Left ventricle myocardium inferior (tissue), 1 donor: ENCODE results near the gene KCNT1. TPM values are rescaled to one million over a fixed set of nuclear protein-coding genes. Genes with fewer than 3 reads are reported as not detected.

Experiments
- DNase-seq: peaks from one replicate; pipeline ENCODE4 v3.0.0-alpha.2; 2020
- H3K27ac ChIP-seq: fragments of 200-600 bp; replicated peaks from 2 replicates; pipeline ENCODE4 v1.8.0; 2021
- H3K27me3 ChIP-seq: fragments of 200-600 bp; 2 replicates; pipeline ENCODE4 v1.8.0; 2021; ENCODE audit warnings: low read depth
- H3K36me3 ChIP-seq: fragments of 200-600 bp; 2 replicates; pipeline ENCODE4 v1.8.0; 2021
- H3K4me1 ChIP-seq: fragments of 200-600 bp; 2 replicates; pipeline ENCODE4 v1.8.0; 2021
- H3K4me3 ChIP-seq: fragments of 200-600 bp; 2 replicates; pipeline ENCODE4 v1.8.0; 2021; ENCODE audit warnings: mild to moderate bottlenecking, moderate library complexity
- H3K9me3 ChIP-seq: fragments of 200-600 bp; replicated peaks from 2 replicates; pipeline ENCODE4 v1.8.0; 2021
- CTCF ChIP-seq: fragments of 200-600 bp; IDR thresholded peaks from 2 replicates; pipeline ENCODE4 v1.8.0; 2021; ENCODE audit warnings: antibody characterized with exemption, mild to moderate bottlenecking, borderline replicate concordance
- intact Hi-C: fragments of 100-400 bp; cut with micrococcal nuclease; formaldehyde crosslinking; loops from one replicate; pipeline ENCODE4 v1.11.0; 2022
- total RNA-seq: library from RNA; stranded (reverse); fragmentation: NEBNext Ultra II Directional; extraction: Animal tissue kit (Norgen Biotek cat#: 25700); gene quantifications from one replicate; pipeline ENCODE4 v1.2.1, GENCODE V29; 2021
- donor health status: DM: no; HTN: yes; CAD: no; lungs with severe emphysema.

Gene KCNT1
- total RNA-seq, 1 donor from 2014 or later = 3.3 TPM

- Histone ChIP-seq H3K27ac (no peak overlapping the region), H3K36me3 (no peaks in the 10 kb centered on the region), H3K27me3 (peaks cover 17% of the 10 kb centered on the region), H3K4me3 (no peak overlapping the region), H3K9me3 (no peaks in the 10 kb centered on the region), H3K4me1 (no peaks in the 10 kb centered on the region)
- no peak for DNase-seq
- TF ChIP-seq CTCF = no peak
- intact Hi-C loops = no loop called here
Measured at GRCh38 chr9:135757356-135757755, 55.4 kb downstream of the KCNT1 start.

- no peaks in the 10 kb centered on the region for H3K9me3 ChIP-seq
- intact Hi-C loops = no loop called here
- DNase-seq = no peak
- peaks cover 17% of the 10 kb centered on the region for H3K27me3 ChIP-seq
- H3K4me3 ChIP-seq = no peak overlapping the region
- TF ChIP-seq CTCF = no peak
- no peaks in the 10 kb centered on the region for H3K4me1 ChIP-seq
- no peak overlapping the region for H3K27ac ChIP-seq
- no peaks in the 10 kb centered on the region for H3K36me3 ChIP-seq
Measured at GRCh38 chr9:135758056-135758455, 56.1 kb downstream of the KCNT1 start.

DNA sequence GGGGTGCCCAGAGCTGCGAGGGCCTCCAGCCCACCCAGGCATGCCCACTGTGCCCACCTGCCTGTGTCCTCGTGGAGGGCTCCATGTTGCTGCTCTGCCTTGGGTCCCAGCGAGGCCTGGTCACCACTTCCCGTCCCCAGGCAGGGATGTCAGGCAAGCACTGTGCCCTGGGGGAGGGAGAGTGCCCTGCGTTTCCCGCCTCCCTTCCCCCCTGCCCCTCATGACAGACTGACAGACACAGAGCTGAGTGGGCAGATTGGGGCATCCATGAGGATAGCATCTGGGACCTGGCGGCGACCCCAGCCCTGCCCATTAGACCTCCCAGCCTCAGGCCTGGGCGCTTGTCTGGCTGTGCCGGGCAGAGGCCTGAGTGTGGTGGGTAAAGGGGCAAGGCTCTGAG is 56.9 kb downstream of the KCNT1 start:
- H3K9me3 ChIP-seq = no peaks in the 10 kb centered on the region
- H3K27ac ChIP-seq = no peak overlapping the region
- no peak for TF ChIP-seq CTCF
- no peak overlapping the region for H3K4me3 ChIP-seq
- H3K27me3 ChIP-seq = peaks cover 17% of the 10 kb centered on the region
- intact Hi-C loops = no loop called here
- no peaks in the 10 kb centered on the region for H3K4me1 ChIP-seq
- no peaks in the 10 kb centered on the region for H3K36me3 ChIP-seq
- no peak for DNase-seq

- H3K36me3 ChIP-seq = no peaks in the 10 kb centered on the region
- no peak for TF ChIP-seq CTCF
- H3K9me3 ChIP-seq = peaks cover under 1% of the 10 kb centered on the region
- H3K27me3 ChIP-seq = peaks cover 15% of the 10 kb centered on the region
- DNase-seq = no peak
- no peak overlapping the region for H3K4me3 ChIP-seq
- intact Hi-C loops = no loop called here
- no peaks in the 10 kb centered on the region for H3K4me1 ChIP-seq
- H3K27ac ChIP-seq = no peak overlapping the region
Measured at GRCh38 chr9:135759676-135760300, 57.8 kb downstream of the KCNT1 start.

DNA sequence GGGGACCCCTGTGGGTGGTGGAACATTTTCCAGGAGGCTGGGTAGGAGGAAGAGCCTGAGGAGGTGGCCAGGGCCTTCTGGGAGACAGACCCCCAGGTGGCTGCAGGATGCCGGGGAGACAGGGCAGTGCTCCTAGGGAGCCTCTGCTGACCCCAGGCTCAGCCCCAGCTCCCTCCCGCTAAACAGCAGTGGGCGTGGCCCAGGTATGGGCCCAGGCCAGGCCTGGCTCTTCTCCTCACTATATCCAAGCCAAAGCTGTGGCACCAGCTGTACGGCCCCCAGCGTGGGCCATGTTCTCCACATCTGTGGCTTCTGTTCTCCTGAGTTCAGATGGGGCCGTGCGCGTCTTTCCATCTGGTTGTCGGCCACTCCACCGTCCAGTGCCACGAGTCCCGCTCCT is 58.5 kb downstream of the KCNT1 start:
- Histone ChIP-seq H3K36me3 (no peaks in the 10 kb centered on the region), H3K27me3 (peaks cover 8% of the 10 kb centered on the region), H3K4me1 (no peaks in the 10 kb centered on the region), H3K4me3 (no peak overlapping the region), H3K9me3 (peaks cover 7% of the 10 kb centered on the region), H3K27ac (no peak overlapping the region)
- no peak for TF ChIP-seq CTCF
- intact Hi-C loops = no loop called here
- DNase-seq = no peak
